Keratinocyte (primary cell): ENCODE results near the gene ULK2. TPM values are rescaled to one million over a fixed set of nuclear protein-coding genes. Genes with fewer than 3 reads are reported as not detected.

Experiments used
- DNase-seq: peaks from one replicate; pipeline ENCODE4 v3.0.0-alpha.2; 2011; ENCODE audit warnings: low read depth, missing footprints, low spot score
- FAIRE-seq: peaks from 2 replicates; lab custom pipeline; 2011; peaks lifted over from hg19 to GRCh38; lab: Jason Lieb, UNC
- H2AFZ ChIP-seq: 2 replicates; pipeline ENCODE4 v1.6.0; 2012; ENCODE audit warnings: low read length, control low read depth, inconsistent platforms; ENCODE audit not compliant: control insufficient read depth
- H3K27ac ChIP-seq: 2 replicates; pipeline ENCODE4 v1.5.1; 2011; ENCODE audit warnings: low read length; ENCODE audit not compliant: control insufficient read depth, insufficient read depth
- H3K27me3 ChIP-seq: 3 replicates; pipeline ENCODE4 v1.6.0; 2011; ENCODE audit warnings: low read length; ENCODE audit not compliant: control insufficient read depth, insufficient read depth; ENCODE audit errors: extremely low read depth
- H3K36me3 ChIP-seq, 2 experiments: 2 replicates in 1 of 2; 3 replicates in 1 of 2; pipeline ENCODE4 v1.5.1; 2011; ENCODE audit warnings: low read length in 2 of 2, mild to moderate bottlenecking in 1 of 2; ENCODE audit not compliant: control insufficient read depth in 2 of 2, insufficient read depth in 2 of 2; ENCODE audit errors: extremely low read depth in 1 of 2
- H3K4me1 ChIP-seq: 3 replicates; pipeline ENCODE4 v1.5.1; 2011; ENCODE audit warnings: low read length; ENCODE audit not compliant: control insufficient read depth, insufficient read depth; ENCODE audit errors: extremely low read depth
- H3K4me2 ChIP-seq: 3 replicates; pipeline ENCODE4 v1.6.0; 2011; ENCODE audit warnings: low read depth, low read length; ENCODE audit not compliant: control insufficient read depth, insufficient read depth; ENCODE audit errors: extremely low read depth
- H3K4me3 ChIP-seq, 3 experiments: fragments of 200-600 bp in 1 of 3; sonication (generic) in 1 of 3; 2 replicates in 2 of 3; 3 replicates in 1 of 3; pipeline ENCODE4 v1.5.1; 2011 to 2016; ENCODE audit warnings: low read length in 3 of 3, mild to moderate bottlenecking in 3 of 3, control low read depth in 2 of 3, inconsistent platforms in 1 of 3, low read depth in 1 of 3, mixed read lengths in 1 of 3, mixed run types in 1 of 3, moderate library complexity in 1 of 3; ENCODE audit not compliant: control insufficient read depth in 2 of 3, insufficient read depth in 2 of 3; ENCODE audit errors: extremely low read depth in 1 of 3
- H3K79me2 ChIP-seq: 2 replicates; pipeline ENCODE4 v1.6.0; 2012; ENCODE audit warnings: low read length; ENCODE audit not compliant: control insufficient read depth, insufficient read depth
- H3K9ac ChIP-seq: 3 replicates; pipeline ENCODE4 v1.6.0; 2011; ENCODE audit warnings: low read length; ENCODE audit not compliant: control insufficient read depth, insufficient read depth; ENCODE audit errors: extremely low read depth
- H3K9me1 ChIP-seq: 3 replicates; pipeline ENCODE4 v1.6.0; 2011; ENCODE audit warnings: low read length; ENCODE audit not compliant: control insufficient read depth, insufficient read depth; ENCODE audit errors: extremely low read depth
- H3K9me3 ChIP-seq: 2 replicates; pipeline ENCODE4 v1.5.1; 2012; ENCODE audit warnings: low read depth, low read length; ENCODE audit not compliant: control insufficient read depth
- H4K20me1 ChIP-seq: 3 replicates; pipeline ENCODE4 v1.6.0; 2011; ENCODE audit warnings: low read length; ENCODE audit not compliant: control insufficient read depth, insufficient read depth; ENCODE audit errors: extremely low read depth
- EZH2 ChIP-seq: IDR thresholded peaks from one replicate; pipeline ENCODE4 v1.6.1; 2012; ENCODE audit warnings: inconsistent platforms, mild to moderate bottlenecking, low read length, moderate library complexity
- dilution Hi-C: fragments of 300-500 bp; cut with MboI; formaldehyde crosslinking; loops from one replicate; pipeline ENCODE4 v1.7.0; 2020; ENCODE audit warnings: low sequenced_read_pairs; ENCODE audit not compliant: extremely low pct_ligation_motif_present
- polyA plus RNA-seq, 5 experiments: library from polyadenylated mRNA; depleted of rRNA in 3 of 5; stranded (reverse) in 3 of 5; stranded (forward) in 1 of 5; unstranded in 1 of 5; fragments of >200 nt; gene quantifications; 1 replicate in 1 of 5; 2 replicates in 3 of 5; 3 replicates in 1 of 5; pipeline versions ENCODE4 v1.2.1 to v1.2.3, GENCODE V29; 2011 to 2012; ENCODE audit warnings: missing spikeins in 2 of 5, low read depth in 1 of 5, low replicate concordance in 1 of 5
- TF ChIP-seq, protein P1 (sequence below), 3 experiments: IDR thresholded peaks in 1 of 3; conservative IDR thresholded peaks in 1 of 3; optimal IDR thresholded peaks in 1 of 3; 2 replicates in 2 of 3; 3 replicates in 1 of 3; pipeline versions ENCODE3 to v1.5.1; 2011; ENCODE audit warnings: low read length in 3 of 3, mild to moderate bottlenecking in 3 of 3, moderate library complexity in 2 of 3, control low read depth in 1 of 3, inconsistent platforms in 1 of 3; ENCODE audit not compliant: insufficient read depth in 2 of 3; ENCODE audit errors: extremely low read depth in 1 of 3

ULK2 gene
- polyA plus RNA-seq, 1 donor (not counting 4 experiments of a cell fraction or from before 2014, with no cell fraction given) = 22.1 TPM

DNA sequence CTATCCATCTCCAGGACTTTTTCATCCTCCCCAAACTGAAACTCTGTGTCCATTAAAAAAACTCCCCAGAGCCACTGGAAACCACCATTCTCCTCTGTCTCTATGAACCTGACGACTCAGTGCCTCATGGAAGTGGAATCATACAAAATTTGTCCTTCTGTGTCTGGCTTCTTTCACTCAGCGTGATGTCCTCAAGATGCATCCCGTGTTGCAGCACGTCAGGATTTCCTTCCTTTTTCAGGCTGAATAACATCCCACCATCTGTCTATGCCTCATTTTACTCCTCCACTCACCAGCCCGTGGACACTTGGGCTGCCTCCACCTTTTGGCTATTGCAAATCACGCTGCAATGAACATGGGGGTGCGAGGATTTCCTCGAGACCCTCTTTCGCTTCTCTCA is 107.0 kb downstream of the ULK2 start:
- no peak overlapping the region for H3K9ac ChIP-seq
- no peak for TF ChIP-seq EZH2
- TF ChIP-seq, protein P1, sequence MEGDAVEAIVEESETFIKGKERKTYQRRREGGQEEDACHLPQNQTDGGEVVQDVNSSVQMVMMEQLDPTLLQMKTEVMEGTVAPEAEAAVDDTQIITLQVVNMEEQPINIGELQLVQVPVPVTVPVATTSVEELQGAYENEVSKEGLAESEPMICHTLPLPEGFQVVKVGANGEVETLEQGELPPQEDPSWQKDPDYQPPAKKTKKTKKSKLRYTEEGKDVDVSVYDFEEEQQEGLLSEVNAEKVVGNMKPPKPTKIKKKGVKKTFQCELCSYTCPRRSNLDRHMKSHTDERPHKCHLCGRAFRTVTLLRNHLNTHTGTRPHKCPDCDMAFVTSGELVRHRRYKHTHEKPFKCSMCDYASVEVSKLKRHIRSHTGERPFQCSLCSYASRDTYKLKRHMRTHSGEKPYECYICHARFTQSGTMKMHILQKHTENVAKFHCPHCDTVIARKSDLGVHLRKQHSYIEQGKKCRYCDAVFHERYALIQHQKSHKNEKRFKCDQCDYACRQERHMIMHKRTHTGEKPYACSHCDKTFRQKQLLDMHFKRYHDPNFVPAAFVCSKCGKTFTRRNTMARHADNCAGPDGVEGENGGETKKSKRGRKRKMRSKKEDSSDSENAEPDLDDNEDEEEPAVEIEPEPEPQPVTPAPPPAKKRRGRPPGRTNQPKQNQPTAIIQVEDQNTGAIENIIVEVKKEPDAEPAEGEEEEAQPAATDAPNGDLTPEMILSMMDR (optimal IDR thresholded peaks at IDR 0.05 in 1 of 3, IDR thresholded peaks at IDR 0.05 in 1 of 3, conservative IDR thresholded peaks at IDR 0.05 in 1 of 3; ENCODE audit: extremely low read depth in 1 of 3, insufficient read depth in 2 of 3, low read length in 3 of 3) = no peak
- no peaks in the 10 kb centered on the region for H3K4me1 ChIP-seq
- no peak overlapping the region for H3K4me3 ChIP-seq
- H4K20me1 ChIP-seq = no peaks in the 10 kb centered on the region
- H3K79me2 ChIP-seq = no peaks in the 10 kb centered on the region
- H3K36me3 ChIP-seq = no peaks in the 10 kb centered on the region
- H3K4me2 ChIP-seq = no peak overlapping the region
- H3K9me3 ChIP-seq = no peaks in the 10 kb centered on the region
- H2AFZ ChIP-seq = no peak overlapping the region
- FAIRE-seq (no peak), DNase-seq (no peak)
- no peak overlapping the region for H3K27ac ChIP-seq
- H3K27me3 ChIP-seq = no peaks in the 10 kb centered on the region
- H3K9me1 ChIP-seq = no peaks in the 10 kb centered on the region
- dilution Hi-C loops = no loop called here

DNA sequence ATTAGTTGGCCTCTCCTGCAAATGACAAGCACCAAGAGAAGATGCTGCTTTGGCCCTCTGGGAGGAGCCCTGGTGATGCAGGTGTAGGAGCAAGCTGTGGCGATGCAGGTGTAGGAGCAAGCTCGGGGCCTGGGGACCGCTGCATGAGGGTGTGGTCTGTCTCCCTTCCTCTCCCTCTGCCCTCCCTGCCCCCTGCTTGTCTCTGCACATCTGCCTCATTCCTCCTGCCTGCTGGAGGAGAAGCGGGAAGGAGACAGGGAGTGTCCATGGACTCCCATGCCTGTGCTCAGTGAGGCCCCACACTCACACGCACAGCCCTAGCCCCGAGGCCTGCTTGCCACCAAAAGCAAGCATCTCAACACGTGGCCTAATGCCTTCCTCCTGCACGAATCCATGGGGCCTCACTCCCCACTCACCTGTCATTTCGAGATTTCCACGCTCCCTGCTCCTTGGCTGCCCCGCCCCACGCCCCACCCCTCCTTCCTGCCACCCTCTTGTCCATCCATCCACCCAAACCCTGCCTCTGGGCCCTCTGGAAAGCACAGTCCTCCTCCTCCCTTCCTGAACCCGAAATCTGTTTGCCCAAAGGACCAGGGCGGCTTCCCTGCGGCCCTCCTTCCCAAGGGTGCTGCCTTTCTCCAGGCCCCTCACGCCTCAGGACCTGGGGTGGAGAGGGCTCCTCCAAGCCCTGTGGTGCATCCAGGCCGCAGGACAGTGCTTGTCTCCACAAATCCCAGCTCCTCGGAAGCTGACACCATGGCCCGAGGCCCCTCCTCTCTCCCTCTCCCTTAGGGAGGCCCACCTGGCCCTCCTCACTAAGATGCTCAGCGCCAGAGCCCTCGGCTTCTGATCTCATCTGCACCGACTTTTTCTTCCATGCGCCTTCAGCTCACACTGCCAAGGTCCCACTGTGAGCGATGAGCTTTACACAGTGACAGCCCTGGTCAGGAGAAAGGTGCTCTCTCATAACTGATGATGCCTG is 107.9 kb downstream of the ULK2 start:
- dilution Hi-C loops = no loop called here
- Histone ChIP-seq H3K4me1 (no peaks in the 10 kb centered on the region), H3K4me3 (no peak overlapping the region), H4K20me1 (no peaks in the 10 kb centered on the region), H3K79me2 (no peaks in the 10 kb centered on the region), H2AFZ (no peak overlapping the region), H3K36me3 (no peaks in the 10 kb centered on the region), H3K27me3 (no peaks in the 10 kb centered on the region), H3K9me3 (no peaks in the 10 kb centered on the region), H3K9ac (no peak overlapping the region), H3K27ac (no peak overlapping the region), H3K4me2 (no peak overlapping the region), H3K9me1 (no peaks in the 10 kb centered on the region)
- TF ChIP-seq, protein P1 (optimal IDR thresholded peaks at IDR 0.05 in 1 of 3, IDR thresholded peaks at IDR 0.05 in 1 of 3, conservative IDR thresholded peaks at IDR 0.05 in 1 of 3; ENCODE audit: extremely low read depth in 1 of 3, insufficient read depth in 2 of 3, low read length in 3 of 3) = no peak
- TF ChIP-seq EZH2 = no peak
- no peak for FAIRE-seq
- no peak for DNase-seq
